ENCODE results near the gene KDR.

- TF ChIP-seq, protein P1, sequence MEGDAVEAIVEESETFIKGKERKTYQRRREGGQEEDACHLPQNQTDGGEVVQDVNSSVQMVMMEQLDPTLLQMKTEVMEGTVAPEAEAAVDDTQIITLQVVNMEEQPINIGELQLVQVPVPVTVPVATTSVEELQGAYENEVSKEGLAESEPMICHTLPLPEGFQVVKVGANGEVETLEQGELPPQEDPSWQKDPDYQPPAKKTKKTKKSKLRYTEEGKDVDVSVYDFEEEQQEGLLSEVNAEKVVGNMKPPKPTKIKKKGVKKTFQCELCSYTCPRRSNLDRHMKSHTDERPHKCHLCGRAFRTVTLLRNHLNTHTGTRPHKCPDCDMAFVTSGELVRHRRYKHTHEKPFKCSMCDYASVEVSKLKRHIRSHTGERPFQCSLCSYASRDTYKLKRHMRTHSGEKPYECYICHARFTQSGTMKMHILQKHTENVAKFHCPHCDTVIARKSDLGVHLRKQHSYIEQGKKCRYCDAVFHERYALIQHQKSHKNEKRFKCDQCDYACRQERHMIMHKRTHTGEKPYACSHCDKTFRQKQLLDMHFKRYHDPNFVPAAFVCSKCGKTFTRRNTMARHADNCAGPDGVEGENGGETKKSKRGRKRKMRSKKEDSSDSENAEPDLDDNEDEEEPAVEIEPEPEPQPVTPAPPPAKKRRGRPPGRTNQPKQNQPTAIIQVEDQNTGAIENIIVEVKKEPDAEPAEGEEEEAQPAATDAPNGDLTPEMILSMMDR (IDR thresholded peaks at IDR 0.05): no peak
- TF ChIP-seq ZFX (IDR thresholded peaks at IDR 0.05; ENCODE audit: borderline replicate concordance): no peak
Observed at GRCh38 chr4:55118397-55118796, 7.0 kb downstream of the KDR start.

Data from 22Rv1 (cell line).